Tibial nerve (tissue), 4 donors: ENCODE results near the gene MYCN.

ENCODE experiments used
- EP300 ChIP-seq, 2 donors: sonication (generic); formaldehyde crosslinking; IDR thresholded peaks; one replicate each; pipeline ENCODE4 v1.6.1; 2017; ENCODE audit warnings: antibody characterized with exemption in 2 of 2, mild to moderate bottlenecking in 1 of 2
- POLR2A ChIP-seq, 2 donors: fragments of 450-650 bp; IDR thresholded peaks; one replicate each; pipeline ENCODE4 v1.6.1; 2017; ENCODE audit warnings: antibody characterized with exemption in 2 of 2, mild to moderate bottlenecking in 2 of 2, moderate library complexity in 2 of 2
- TF ChIP-seq, protein P1 (sequence below), 5 experiments: fragments of 200-600 bp in 3 of 5; fragments of 450-650 bp in 2 of 5; sonication (generic) in 3 of 5; IDR thresholded peaks; one replicate each; pipeline ENCODE4 v1.5.1; 2016 to 2019; ENCODE audit warnings: antibody characterized with exemption in 5 of 5, mild to moderate bottlenecking in 3 of 5, moderate library complexity in 2 of 5

DNA sequence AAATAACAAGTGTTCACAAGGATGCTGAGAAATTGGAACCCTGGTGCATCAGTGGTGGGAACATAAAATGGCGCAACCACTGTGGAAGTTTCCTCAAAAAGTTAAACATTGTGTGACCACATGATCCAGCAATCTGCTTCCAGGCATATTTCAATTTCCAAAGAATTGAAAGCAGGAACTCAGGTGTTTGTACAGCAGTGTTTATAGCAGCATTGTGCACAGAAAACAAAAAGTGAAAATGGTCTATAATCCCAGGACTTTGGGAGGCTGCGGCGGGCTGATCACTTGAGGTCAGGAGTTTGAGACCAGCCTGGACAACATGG lies 38.6 kb upstream of the MYCN start:
- TF ChIP-seq, protein P1, sequence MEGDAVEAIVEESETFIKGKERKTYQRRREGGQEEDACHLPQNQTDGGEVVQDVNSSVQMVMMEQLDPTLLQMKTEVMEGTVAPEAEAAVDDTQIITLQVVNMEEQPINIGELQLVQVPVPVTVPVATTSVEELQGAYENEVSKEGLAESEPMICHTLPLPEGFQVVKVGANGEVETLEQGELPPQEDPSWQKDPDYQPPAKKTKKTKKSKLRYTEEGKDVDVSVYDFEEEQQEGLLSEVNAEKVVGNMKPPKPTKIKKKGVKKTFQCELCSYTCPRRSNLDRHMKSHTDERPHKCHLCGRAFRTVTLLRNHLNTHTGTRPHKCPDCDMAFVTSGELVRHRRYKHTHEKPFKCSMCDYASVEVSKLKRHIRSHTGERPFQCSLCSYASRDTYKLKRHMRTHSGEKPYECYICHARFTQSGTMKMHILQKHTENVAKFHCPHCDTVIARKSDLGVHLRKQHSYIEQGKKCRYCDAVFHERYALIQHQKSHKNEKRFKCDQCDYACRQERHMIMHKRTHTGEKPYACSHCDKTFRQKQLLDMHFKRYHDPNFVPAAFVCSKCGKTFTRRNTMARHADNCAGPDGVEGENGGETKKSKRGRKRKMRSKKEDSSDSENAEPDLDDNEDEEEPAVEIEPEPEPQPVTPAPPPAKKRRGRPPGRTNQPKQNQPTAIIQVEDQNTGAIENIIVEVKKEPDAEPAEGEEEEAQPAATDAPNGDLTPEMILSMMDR (IDR thresholded peaks at IDR 0.05), result no peak
- TF ChIP-seq POLR2A (IDR thresholded peaks at IDR 0.05), result no peak
- TF ChIP-seq EP300 (IDR thresholded peaks at IDR 0.05), result no peak
